ENCODE data around the gene CUL9.

CUL9 gene

DNA sequence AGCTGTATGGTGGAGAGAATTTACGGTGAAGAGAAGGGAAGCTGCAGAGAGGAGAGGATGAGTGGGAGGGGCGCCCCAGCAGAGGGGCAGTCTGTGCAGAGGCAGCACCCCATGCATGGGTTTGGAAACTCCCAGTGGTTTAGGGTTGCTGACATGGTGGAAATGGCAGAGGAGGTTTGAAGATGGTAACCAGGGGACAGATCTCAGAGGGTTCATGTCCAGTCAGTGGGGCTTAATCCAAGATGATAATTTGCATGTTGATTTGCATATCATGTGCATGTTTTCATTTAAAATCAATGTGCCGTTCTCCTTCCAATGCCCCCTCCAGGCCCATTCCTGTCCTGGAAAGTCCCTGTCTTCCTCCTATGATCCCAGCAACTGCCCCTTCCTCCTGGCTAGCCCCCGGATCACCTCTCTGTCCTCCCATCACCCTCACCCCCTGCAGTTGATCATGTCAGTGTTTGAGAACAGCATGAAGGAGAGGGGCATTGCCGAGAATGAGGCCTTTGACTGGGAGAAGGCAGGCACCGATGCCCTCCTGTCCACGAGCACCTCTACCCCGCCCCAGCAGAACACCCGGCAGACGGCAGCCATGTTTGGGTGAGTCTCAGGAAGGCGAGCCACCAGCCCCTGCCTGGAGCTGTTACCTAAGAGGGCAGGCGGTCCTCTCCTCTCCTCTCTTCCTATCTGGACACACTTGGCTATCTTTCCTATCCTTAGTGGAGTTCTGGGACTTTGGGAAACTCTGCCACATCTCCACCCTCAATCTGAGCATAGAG is 75.6 kb downstream of the CUL9 start:
- no peak for DNase-seq (ENCODE audit: low spot score)

DNA sequence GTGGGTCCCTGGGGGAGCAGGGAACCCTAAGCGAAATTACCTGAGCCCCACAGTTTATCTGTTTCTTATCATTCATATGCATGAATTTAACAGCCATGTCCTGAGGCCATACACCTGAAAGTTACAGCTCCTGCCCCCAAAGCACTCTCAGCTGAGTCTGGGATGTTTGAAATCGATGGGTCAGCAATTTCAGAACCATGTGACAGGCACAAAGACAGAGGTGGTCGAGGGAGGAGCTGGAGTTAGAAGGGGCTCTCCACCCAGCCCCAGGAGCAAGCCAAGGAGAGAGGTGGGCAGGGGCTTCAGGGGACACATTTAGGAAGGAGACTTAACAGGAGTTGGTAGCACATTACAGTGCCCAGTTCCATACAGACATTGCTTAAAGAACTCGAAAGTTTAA is 76.2 kb downstream of the CUL9 start:
- DNase-seq (ENCODE audit: low spot score), result no peak

GRCh38 chr6:43258807-43259686 is 77.1 kb downstream of the CUL9 start:
- no peak for DNase-seq (ENCODE audit: low spot score)

DNA sequence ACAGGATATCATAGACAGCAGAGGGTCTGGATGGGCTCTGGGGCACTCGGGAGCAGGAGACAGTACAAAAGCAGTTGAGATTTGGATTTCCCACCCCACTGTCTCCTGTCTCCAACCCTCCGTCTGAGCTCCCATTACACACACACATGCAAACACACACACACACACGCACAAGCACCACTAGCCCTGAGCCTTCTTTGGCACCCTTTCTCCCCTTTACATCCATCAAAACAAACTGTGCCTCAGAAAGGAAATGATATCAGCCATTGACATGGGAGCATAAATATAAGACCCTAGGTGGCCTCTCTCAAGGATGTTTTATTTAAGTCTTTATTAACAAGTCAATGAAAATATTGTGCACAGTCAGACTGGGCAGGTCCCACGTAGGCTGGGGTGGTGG is 78.8 kb downstream of the CUL9 start:
- no peak for DNase-seq (ENCODE audit: low spot score)

DNA sequence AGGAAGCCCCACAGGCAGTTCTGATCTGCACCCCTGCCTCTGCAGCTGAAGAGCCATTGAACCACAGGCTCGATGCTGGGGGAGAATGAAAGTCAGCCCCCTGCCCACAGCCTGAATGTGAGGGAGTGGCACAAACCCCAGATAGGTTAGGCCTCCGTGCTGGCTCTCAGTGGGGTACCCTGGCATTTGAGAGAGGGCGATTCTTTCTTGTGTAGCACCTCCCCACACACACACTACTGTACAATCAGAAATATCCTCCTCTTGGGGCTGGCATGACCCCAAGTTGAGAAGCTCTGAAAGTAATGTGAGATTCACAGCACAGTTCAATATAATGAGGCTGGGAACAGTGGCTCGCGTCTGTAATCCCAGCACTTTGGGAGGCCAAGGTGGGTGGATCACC is 79.2 kb downstream of the CUL9 start:
- no peak for DNase-seq (ENCODE audit: low spot score)

DNA sequence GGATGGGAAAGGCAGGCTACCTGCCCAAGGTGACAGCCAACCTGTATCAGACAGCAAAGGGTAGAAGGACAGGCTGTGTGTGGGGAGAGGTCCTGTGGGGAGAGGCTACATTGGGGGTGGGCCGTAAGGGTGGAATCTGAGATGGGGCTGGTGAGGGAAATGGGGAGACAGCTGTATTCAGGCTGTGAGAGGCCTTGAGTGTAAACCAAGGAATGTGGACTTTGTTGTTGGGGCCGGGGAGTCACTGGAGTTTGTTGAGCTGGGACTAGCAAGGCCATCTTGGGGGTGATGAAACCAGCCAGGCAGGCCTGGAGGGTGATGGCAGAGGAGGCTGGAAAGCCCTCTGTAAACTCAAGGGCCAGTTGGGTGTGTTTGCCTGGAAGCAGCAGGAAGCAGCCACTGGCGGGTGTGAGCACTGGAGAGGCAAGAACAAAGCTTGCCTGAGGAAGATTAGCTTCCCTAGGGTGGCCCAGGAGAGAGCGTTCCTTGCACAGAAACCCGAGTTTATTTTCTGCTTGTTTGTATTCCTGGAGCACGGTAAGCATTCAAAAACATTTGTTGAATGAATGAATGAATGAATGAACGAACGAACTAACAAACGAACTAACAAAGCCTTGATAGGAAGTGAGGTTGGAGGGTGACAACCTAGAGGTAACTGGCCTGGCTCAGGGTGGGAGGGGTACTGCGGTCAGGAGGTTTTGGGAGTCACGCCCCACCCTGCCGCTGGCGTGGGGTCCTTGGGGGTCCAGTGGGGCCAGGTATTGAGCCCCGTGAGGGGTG is 80.2 kb downstream of the CUL9 start:
- no peak for DNase-seq (ENCODE audit: low spot score)

- no peak for DNase-seq (ENCODE audit: low spot score)
Observed at GRCh38 chr6:43262780-43263313, 80.9 kb downstream of the CUL9 start.

DNA sequence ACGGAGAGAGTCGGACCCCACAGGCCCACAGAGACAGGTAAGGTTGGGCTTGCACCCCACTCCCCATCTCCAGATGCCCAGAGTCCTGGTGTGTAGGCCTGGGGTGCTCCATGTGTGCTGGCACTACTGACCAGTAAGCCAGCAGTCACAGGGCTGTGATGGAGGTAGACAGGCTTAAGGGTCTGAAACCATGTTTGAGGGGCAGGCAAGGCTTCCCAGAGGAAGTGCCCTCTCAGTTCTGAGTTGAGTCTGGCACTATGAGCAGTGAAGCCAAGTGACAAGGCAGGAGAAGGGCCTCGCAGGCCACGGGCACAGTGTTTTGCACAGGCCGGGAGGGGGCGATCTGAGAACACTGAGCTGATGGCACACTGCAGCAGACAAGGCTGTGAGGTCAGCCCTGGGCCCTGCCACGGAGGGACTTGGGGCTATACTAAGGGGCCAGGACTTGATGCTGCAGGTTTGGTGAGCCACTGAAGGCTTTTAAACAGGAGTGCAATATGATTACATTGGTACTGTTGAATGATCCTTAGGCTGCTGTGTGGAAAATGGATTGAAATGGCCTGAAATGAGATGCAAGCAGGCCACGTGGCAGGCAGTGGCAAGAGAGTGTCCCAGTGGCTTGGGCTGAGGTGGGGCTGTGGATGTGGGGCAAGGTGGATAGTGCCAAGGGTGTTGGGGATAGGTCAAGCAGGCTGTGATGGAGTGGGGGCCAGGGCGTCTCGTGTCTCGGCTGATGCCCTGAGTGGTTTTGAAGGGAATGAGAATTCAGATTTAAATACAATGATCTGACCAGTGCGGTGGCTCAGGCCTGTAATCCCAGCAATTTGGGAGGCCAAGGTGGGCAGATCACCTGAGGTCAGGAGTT is 81.5 kb downstream of the CUL9 start:
- DNase-seq (ENCODE audit: low spot score), result peak; percentile 95

- DNase-seq (ENCODE audit: low spot score), result no peak
Observed at GRCh38 chr6:43264599-43265145, 82.7 kb downstream of the CUL9 start.

DNA sequence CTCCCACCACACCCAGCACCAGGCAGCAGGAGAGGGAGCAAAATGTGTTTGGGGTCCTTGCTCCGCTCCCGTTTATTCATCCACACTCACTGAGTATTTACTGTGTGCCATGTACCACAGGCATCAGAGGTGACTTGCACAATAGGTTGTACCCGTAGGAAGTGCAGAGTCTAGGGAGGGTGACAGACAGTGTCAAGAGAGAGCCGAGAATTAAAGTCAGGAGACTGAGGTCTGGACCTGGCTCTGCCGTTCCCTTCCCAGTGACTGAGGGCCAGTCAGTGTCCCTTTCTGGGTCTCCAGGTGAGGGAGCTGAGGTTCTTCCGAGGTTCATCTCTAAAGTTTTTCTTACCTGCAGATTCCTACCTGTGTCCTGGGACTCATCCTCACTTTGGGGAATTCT is 83.6 kb downstream of the CUL9 start:
- no peak for DNase-seq (ENCODE audit: low spot score)

DNA sequence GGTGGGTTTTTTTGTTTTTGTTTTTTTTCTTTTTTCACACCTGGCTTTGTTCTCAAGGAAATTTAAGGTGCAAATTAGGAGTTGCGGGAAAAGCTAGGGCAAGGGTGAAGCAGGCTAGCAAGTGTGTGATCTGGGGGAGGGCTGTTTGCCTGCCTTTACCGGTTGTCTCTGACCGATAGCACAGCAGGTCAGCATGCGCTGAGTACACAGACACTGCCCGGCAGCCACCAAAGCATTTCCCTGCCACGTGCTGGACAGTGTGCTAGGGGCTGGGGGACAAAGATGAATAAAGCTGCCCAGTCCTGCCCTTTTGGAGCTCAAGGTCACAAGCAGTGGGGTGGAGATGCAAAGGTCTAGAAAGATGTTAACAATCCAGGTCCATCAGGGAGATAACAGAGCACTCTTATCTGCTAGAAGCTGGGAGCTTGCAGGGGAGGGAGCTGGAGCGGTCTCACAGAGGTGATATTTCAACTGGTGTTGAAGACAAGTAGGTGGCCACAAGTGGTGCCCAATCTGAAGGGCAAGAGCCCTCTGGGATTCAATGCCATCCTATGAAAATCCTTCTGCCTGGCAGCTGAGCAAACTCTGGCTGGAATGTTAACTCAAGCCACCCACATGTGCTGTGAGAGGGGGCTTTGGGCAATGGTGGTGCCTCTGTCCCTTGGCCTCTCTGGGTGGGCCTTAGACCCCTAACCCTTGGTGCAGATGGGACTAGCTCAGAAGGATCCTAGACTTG is 85.8 kb downstream of the CUL9 start:
- no peak for DNase-seq (ENCODE audit: low spot score)

GRCh38 chr6:43268355-43268700 is 86.3 kb downstream of the CUL9 start:
- no peak for DNase-seq (ENCODE audit: low spot score)

DNA sequence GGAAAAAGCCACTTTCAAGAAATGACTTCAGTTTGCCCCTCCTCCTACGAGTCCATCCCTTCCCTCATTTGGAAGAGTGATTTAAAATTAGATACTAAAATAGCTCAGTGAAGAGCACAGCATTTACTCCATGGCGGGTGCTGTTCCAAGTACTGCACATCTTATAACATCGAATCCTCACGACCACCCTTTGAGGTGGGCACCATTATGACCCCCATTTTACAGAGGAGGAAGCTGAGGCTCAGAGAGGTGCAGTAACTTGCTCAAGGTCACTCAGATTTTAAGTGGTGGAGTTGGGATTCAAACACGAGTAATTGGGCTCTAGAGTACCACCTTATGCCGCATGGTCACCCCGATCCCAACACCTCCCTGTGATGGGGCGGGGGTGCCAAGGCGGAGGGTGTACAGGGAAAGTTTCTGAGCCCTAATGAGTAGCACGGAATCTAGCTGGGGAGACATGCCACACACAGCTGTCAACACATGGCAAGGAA is 86.8 kb downstream of the CUL9 start:
- no peak for DNase-seq (ENCODE audit: low spot score)

GRCh38 chr6:43269273-43270007 is 87.4 kb downstream of the CUL9 start:
- DNase-seq (ENCODE audit: low spot score), result no peak

GRCh38 chr6:43271103-43271815 is 89.3 kb downstream of the CUL9 start:
- DNase-seq (ENCODE audit: low spot score), result no peak

- no peak for DNase-seq (ENCODE audit: low spot score)
Observed at GRCh38 chr6:43271944-43272343, 89.9 kb downstream of the CUL9 start.

GRCh38 chr6:43273707-43274106 is 91.7 kb downstream of the CUL9 start:
- DNase-seq (ENCODE audit: low spot score), result no peak
